HTERT RPE-1 (cell line): ENCODE data around the gene CEP85L.

Experiments used
- in situ Hi-C: fragments of 300-500 bp; cut with MboI; formaldehyde crosslinking; loops from 4 replicates; pipeline ENCODE4 v1.14.3; 2020; ENCODE audit warnings: low sequenced_read_pairs

The CEP85L gene

GRCh38 chr6:118651282-118652050, at the start of gene CEP85L:
TSS of gene CEP85L (minus strand) at chr6:118651591. CDS start at chr6:118651269, 322 bp downstream.
- in situ Hi-C loops, result no loop called here

- in situ Hi-C loops, result no loop called here
Observed at GRCh38 chr6:118700531-118700930, 49.1 kb upstream of the CEP85L start.

GRCh38 chr6:118697554-118697953, 46.2 kb upstream of the CEP85L start:
- in situ Hi-C loops, result no loop called here

GRCh38 chr6:118696271-118696670, 44.9 kb upstream of the CEP85L start:
- in situ Hi-C loops, result no loop called here

GRCh38 chr6:118693562-118693961, 42.2 kb upstream of the CEP85L start:
- in situ Hi-C loops, result no loop called here

- in situ Hi-C loops, result no loop called here
Observed at GRCh38 chr6:118685823-118686449, 34.5 kb upstream of the CEP85L start.

- in situ Hi-C loops, result no loop called here
Observed at GRCh38 chr6:118683881-118684872, 32.8 kb upstream of the CEP85L start.

- in situ Hi-C loops, result no loop called here
Observed at GRCh38 chr6:118680452-118681095, 29.2 kb upstream of the CEP85L start.

GRCh38 chr6:118679327-118679901, 28.0 kb upstream of the CEP85L start:
- in situ Hi-C loops, result no loop called here

- in situ Hi-C loops, result no loop called here
Observed at GRCh38 chr6:118678866-118679265, 27.5 kb upstream of the CEP85L start.

GRCh38 chr6:118677193-118677592, 25.8 kb upstream of the CEP85L start:
- in situ Hi-C loops, result no loop called here

GRCh38 chr6:118675225-118675624, 23.8 kb upstream of the CEP85L start:
- in situ Hi-C loops, result no loop called here

- in situ Hi-C loops, result no loop called here
Observed at GRCh38 chr6:118674772-118675171, 23.4 kb upstream of the CEP85L start.

GRCh38 chr6:118672678-118673077, 21.3 kb upstream of the CEP85L start:
- in situ Hi-C loops, result no loop called here

GRCh38 chr6:118669561-118669960, 18.2 kb upstream of the CEP85L start:
- in situ Hi-C loops, result no loop called here

- in situ Hi-C loops, result no loop called here
Observed at GRCh38 chr6:118668761-118669385, 17.5 kb upstream of the CEP85L start.

GRCh38 chr6:118667988-118668387, 16.6 kb upstream of the CEP85L start:
- in situ Hi-C loops, result no loop called here

GRCh38 chr6:118665011-118665410, 13.6 kb upstream of the CEP85L start:
- in situ Hi-C loops, result no loop called here

- in situ Hi-C loops, result no loop called here
Observed at GRCh38 chr6:118663993-118664985, 12.9 kb upstream of the CEP85L start.
